Endothelial cell of umbilical vein (primary cell): ENCODE data around the gene PIK3R2.

Source experiments
- CTCF ChIP-seq, 2 donors: IDR thresholded peaks; 1 replicate in 1 of 2; 2 replicates in 1 of 2; pipeline ENCODE4 v1.5.1; 2011; ENCODE audit warnings: low read length in 2 of 2, mild to moderate bottlenecking in 2 of 2, moderate library complexity in 2 of 2, control low read depth in 1 of 2, inconsistent platforms in 1 of 2, low read depth in 1 of 2; ENCODE audit not compliant: insufficient read depth in 1 of 2; ENCODE audit errors: extremely low read depth in 1 of 2
- EZH2 ChIP-seq: IDR thresholded peaks from 2 replicates; pipeline ENCODE4 v1.6.1; 2012; ENCODE audit warnings: borderline replicate concordance, low read depth, mild to moderate bottlenecking, moderate library complexity, low read length, inconsistent platforms; ENCODE audit not compliant: severe bottlenecking
- FOS ChIP-seq: IDR thresholded peaks from 2 replicates; pipeline ENCODE4 v1.6.1; 2011; ENCODE audit warnings: mild to moderate bottlenecking, low read length, moderate library complexity, borderline replicate concordance; ENCODE audit not compliant: insufficient read depth
- GATA2 ChIP-seq: IDR thresholded peaks from 2 replicates; pipeline ENCODE4 v1.7.0; 2011; ENCODE audit warnings: low read depth, mild to moderate bottlenecking, moderate library complexity, mixed read lengths, low read length; ENCODE audit not compliant: insufficient read length, insufficient read depth
- JUN ChIP-seq: IDR thresholded peaks from 2 replicates; pipeline ENCODE4 v1.6.1; 2011; ENCODE audit warnings: borderline replicate concordance, low read depth; ENCODE audit not compliant: insufficient read length, insufficient read depth
- MYC ChIP-seq: IDR thresholded peaks from one replicate; pipeline ENCODE4 v1.6.1; 2011; ENCODE audit warnings: mild to moderate bottlenecking, low read depth, low read length
- POLR2A ChIP-seq: IDR thresholded peaks from 2 replicates; pipeline ENCODE4 v1.6.1; 2012; ENCODE audit warnings: low read depth, mild to moderate bottlenecking, control low read depth, low read length
- POLR2AphosphoS5 ChIP-seq: IDR thresholded peaks from 2 replicates; pipeline ENCODE4 v1.6.1; 2012; ENCODE audit warnings: low read depth, mild to moderate bottlenecking, control low read depth, low read length, moderate library complexity; ENCODE audit not compliant: insufficient read depth

- TF ChIP-seq CTCF (IDR thresholded peaks at IDR 0.05; ENCODE audit: extremely low read depth in 1 of 2, insufficient read depth in 1 of 2, low read depth in 1 of 2, low read length in 2 of 2): no peak
- no peak for TF ChIP-seq POLR2A
- TF ChIP-seq POLR2AphosphoS5: no peak
- TF ChIP-seq JUN: no peak
- TF ChIP-seq MYC: no peak
- no peak for TF ChIP-seq FOS
- TF ChIP-seq EZH2: no peak
- TF ChIP-seq GATA2: no peak
Observed at GRCh38 chr19:18109341-18109732, 43.6 kb upstream of the PIK3R2 start.
